Body of pancreas (tissue), 4 donors: ENCODE results near the gene BRMS1.

Source experiments
- CTCF ChIP-seq, 7 experiments: fragments of 450-650 bp in 4 of 7; fragments of 200-600 bp in 3 of 7; sonication (generic) in 3 of 7; IDR thresholded peaks; one replicate each; pipeline ENCODE4 v1.5.1; 2016 to 2019; ENCODE audit warnings: antibody characterized with exemption in 7 of 7
- POLR2A ChIP-seq, 3 donors: fragments of 450-650 bp; IDR thresholded peaks; one replicate each; pipeline ENCODE4 v1.6.1; 2016; ENCODE audit warnings: antibody characterized with exemption in 3 of 3, mild to moderate bottlenecking in 2 of 3

- no peak for TF ChIP-seq CTCF (IDR thresholded peaks at IDR 0.05)
- TF ChIP-seq POLR2A (IDR thresholded peaks at IDR 0.05), result no peak
Observed at GRCh38 chr11:66333220-66333877, 11.6 kb downstream of the BRMS1 start.
